A549 (cell line): ENCODE measurements around the gene MARCO.

Source experiments
- ELK1 ChIP-seq: fragments of 150-350 bp; IDR thresholded peaks from 2 replicates; pipeline ENCODE4 v1.6.1; 2014; ENCODE audit warnings: low read depth, mild to moderate bottlenecking, low read length
- EP300 ChIP-seq, 2 experiments: fragments of >200 bp; sonication (Bioruptor Twin); formaldehyde crosslinking; IDR thresholded peaks; 2 replicates in 1 of 2; 3 replicates in 1 of 2; pipeline ENCODE4 v1.6.1; 2016 to 2017
- KDM1A ChIP-seq: fragments of 200-600 bp; sonication (generic); IDR thresholded peaks from 2 replicates; pipeline ENCODE4 v1.6.1; 2016; ENCODE audit warnings: low read depth, mild to moderate bottlenecking
- MAFK ChIP-seq: fragments of 450-650 bp; IDR thresholded peaks from 2 replicates; pipeline ENCODE4 v1.6.1; 2014; ENCODE audit not compliant: partially characterized antibody
- MYC ChIP-seq: IDR thresholded peaks from 2 replicates; pipeline ENCODE4 v1.6.1; 2012; ENCODE audit warnings: mild to moderate bottlenecking, inconsistent platforms, low read length, improper control_type of control experiment, borderline replicate concordance
- POLR2A ChIP-seq: IDR thresholded peaks from 2 replicates; pipeline ENCODE4 v1.6.1; 2012; ENCODE audit warnings: mild to moderate bottlenecking, low read length
- POLR2AphosphoS2 ChIP-seq: conservative IDR thresholded peaks from 2 replicates; pipeline ENCODE4 v1.6.1; 2012; ENCODE audit warnings: low read length, improper control_type of control experiment, inconsistent platforms
- REST ChIP-seq: fragments of 200-600 bp; sonication (generic); IDR thresholded peaks from 2 replicates; pipeline ENCODE4 v1.6.1; 2016; ENCODE audit warnings: antibody characterized with exemption, mild to moderate bottlenecking, moderate library complexity
- SREBF2 ChIP-seq: fragments of 450-650 bp; IDR thresholded peaks from 2 replicates; pipeline ENCODE4 v1.6.1; 2014; ENCODE audit warnings: mild to moderate bottlenecking, moderate library complexity
- TF ChIP-seq, protein P1 (sequence below): fragments of >200 bp; sonication (Bioruptor Twin); formaldehyde crosslinking; IDR thresholded peaks from 3 replicates; pipeline ENCODE4 v1.5.1; 2016

- TF ChIP-seq, protein P1, sequence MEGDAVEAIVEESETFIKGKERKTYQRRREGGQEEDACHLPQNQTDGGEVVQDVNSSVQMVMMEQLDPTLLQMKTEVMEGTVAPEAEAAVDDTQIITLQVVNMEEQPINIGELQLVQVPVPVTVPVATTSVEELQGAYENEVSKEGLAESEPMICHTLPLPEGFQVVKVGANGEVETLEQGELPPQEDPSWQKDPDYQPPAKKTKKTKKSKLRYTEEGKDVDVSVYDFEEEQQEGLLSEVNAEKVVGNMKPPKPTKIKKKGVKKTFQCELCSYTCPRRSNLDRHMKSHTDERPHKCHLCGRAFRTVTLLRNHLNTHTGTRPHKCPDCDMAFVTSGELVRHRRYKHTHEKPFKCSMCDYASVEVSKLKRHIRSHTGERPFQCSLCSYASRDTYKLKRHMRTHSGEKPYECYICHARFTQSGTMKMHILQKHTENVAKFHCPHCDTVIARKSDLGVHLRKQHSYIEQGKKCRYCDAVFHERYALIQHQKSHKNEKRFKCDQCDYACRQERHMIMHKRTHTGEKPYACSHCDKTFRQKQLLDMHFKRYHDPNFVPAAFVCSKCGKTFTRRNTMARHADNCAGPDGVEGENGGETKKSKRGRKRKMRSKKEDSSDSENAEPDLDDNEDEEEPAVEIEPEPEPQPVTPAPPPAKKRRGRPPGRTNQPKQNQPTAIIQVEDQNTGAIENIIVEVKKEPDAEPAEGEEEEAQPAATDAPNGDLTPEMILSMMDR: no peak
- TF ChIP-seq MAFK (no peak), REST (no peak), ELK1 (no peak), MYC (no peak), POLR2A (no peak), SREBF2 (no peak), POLR2AphosphoS2 (no peak), KDM1A (no peak), EP300 (IDR thresholded peaks at IDR 0.05) (no peak)
These were observed 37.3 kb downstream of the MARCO start for GRCh38 chr2:118979152-118979861.
